OCI-LY7 (cell line): ENCODE data around the gene TMEM54. TPM values are rescaled to one million over a fixed set of nuclear protein-coding genes. Genes with fewer than 3 reads are reported as not detected.
"Not testable (repeated sequence)": the region's sequence is repeated elsewhere in the genome, so short reads cannot be mapped to it uniquely, and the experiment has no call there.

Source experiments
- BruUV-seq: library from RNA; stranded (reverse); fragments of 400-500 nt; replicated peaks from 2 replicates; lab custom pipeline; 2021; lab: Mats Ljungman, UMichigan
- CTCF ChIA-PET: fragments of 300-600 bp; sonication (Branson Sonifier 250); formaldehyde crosslinking; loops from one replicate; lab custom pipeline; 2022; ENCODE audit warnings: antibody characterized with exemption; ENCODE audit not compliant: unreplicated experiment; lab: Charles Lee
- POLR2A ChIA-PET: fragments of 300-600 bp; sonication (Branson Sonifier 250); formaldehyde crosslinking; loops from one replicate; lab custom pipeline; 2022; ENCODE audit warnings: antibody characterized with exemption; lab: Charles Lee
- DNase-seq: peaks from one replicate; pipeline ENCODE4 v3.0.0-alpha.2; 2015; ENCODE audit warnings: low spot score
- H2AFZ ChIP-seq: fragments of 200-600 bp; sonication (generic), shearing (Covaris generic); 2 replicates; pipeline ENCODE4 v1.6.1; 2014; ENCODE audit warnings: mild to moderate bottlenecking, antibody characterized with exemption, low read length, moderate library complexity
- H3K27ac ChIP-seq: fragments of 200-600 bp; sonication (generic); 2 replicates; pipeline ENCODE4 v1.5.1; 2014; ENCODE audit warnings: mixed run types, low read depth, mild to moderate bottlenecking, moderate library complexity, low read length, inconsistent platforms; ENCODE audit not compliant: poor library complexity, severe bottlenecking
- H3K36me3 ChIP-seq: fragments of 200-600 bp; sonication (generic); 2 replicates; pipeline ENCODE4 v1.6.1; 2014; ENCODE audit warnings: mild to moderate bottlenecking, antibody characterized with exemption, low read length, moderate library complexity, mixed read lengths; ENCODE audit not compliant: insufficient read depth
- H3K4me1 ChIP-seq: fragments of 200-600 bp; sonication (generic); 2 replicates; pipeline ENCODE4 v1.5.1; 2014; ENCODE audit warnings: mild to moderate bottlenecking, low read length; ENCODE audit not compliant: insufficient read depth, poor library complexity, severe bottlenecking
- H3K4me2 ChIP-seq: fragments of 200-600 bp; sonication (generic); 2 replicates; pipeline ENCODE4 v1.6.1; 2014; ENCODE audit warnings: mild to moderate bottlenecking, low read length
- H3K4me3 ChIP-seq: fragments of 200-600 bp; sonication (generic); 2 replicates; pipeline ENCODE4 v1.5.1; 2014; ENCODE audit warnings: mild to moderate bottlenecking, low read depth, low read length; ENCODE audit not compliant: poor library complexity, severe bottlenecking
- H3K79me2 ChIP-seq: fragments of 200-600 bp; sonication (generic); 2 replicates; pipeline ENCODE4 v1.6.1; 2016; ENCODE audit warnings: low read depth, mild to moderate bottlenecking, low read length, moderate library complexity, mixed read lengths; ENCODE audit not compliant: insufficient read depth
- H3K9me2 ChIP-seq: fragments of 200-600 bp; sonication (generic); 2 replicates; pipeline ENCODE4 v1.6.1; 2016; ENCODE audit warnings: mild to moderate bottlenecking, low read length, mixed read lengths; ENCODE audit not compliant: insufficient read depth
- H3K9me3 ChIP-seq: fragments of 200-600 bp; sonication (generic); 2 replicates; pipeline ENCODE4 v1.6.1; 2014; ENCODE audit warnings: mild to moderate bottlenecking, mixed run types, low read length, mixed read lengths
- H4K20me1 ChIP-seq: fragments of 200-600 bp; sonication (generic); 2 replicates; pipeline ENCODE4 v1.6.1; 2014; ENCODE audit warnings: mild to moderate bottlenecking, antibody characterized with exemption, low read length, moderate library complexity, mixed read lengths; ENCODE audit not compliant: insufficient read depth
- CTCF ChIP-seq: fragments of 200-600 bp; sonication (generic); conservative IDR thresholded peaks from 2 replicates; pipeline ENCODE4 v1.5.1; 2014; ENCODE audit warnings: mild to moderate bottlenecking, antibody characterized with exemption, low read length, moderate library complexity, mixed read lengths
- EZH2phosphoT487 ChIP-seq: fragments of 200-600 bp; sonication (generic); IDR thresholded peaks from 2 replicates; pipeline ENCODE4 v1.6.1; 2018; ENCODE audit warnings: low read depth, borderline replicate concordance, mild to moderate bottlenecking, mixed run types, antibody characterized with exemption, low read length, moderate library complexity, mixed read lengths
- intact Hi-C: fragments of 100-400 bp; cut with micrococcal nuclease; formaldehyde crosslinking; loops from one replicate; pipeline ENCODE4 v1.10.0; 2022; ENCODE audit not compliant: unreplicated experiment
- total RNA-seq, 2 experiments: library from RNA; depleted of rRNA in 1 of 2; stranded (reverse); fragments of >200 nt in 1 of 2; shearing (Covaris generic) in 1 of 2; gene quantifications; 2 replicates each; pipeline ENCODE4 v1.2.3, GENCODE V29; 2014 to 2022

The TMEM54 gene
- total RNA-seq, 2 experiments from 2014 or later: 0.93 to 3.1 TPM

- no peaks in the 10 kb centered on the region for H3K9me3 ChIP-seq
- CTCF ChIA-PET: no interaction called here
- BruUV-seq: no TSS peak
- no peak overlapping the region for H3K4me2 ChIP-seq
- no peaks in the 10 kb centered on the region for H3K9me2 ChIP-seq
- H3K36me3 ChIP-seq: no peaks in the 10 kb centered on the region
- DNase-seq: no peak
- H3K4me1 ChIP-seq: no peaks in the 10 kb centered on the region
- H3K4me3 ChIP-seq: no peak overlapping the region
- no peaks in the 10 kb centered on the region for H4K20me1 ChIP-seq
- no peak overlapping the region for H2AFZ ChIP-seq
- POLR2A ChIA-PET: interaction anchor here (0.7 kb wide), 2 partner anchors 138 to 189 kb away, joined by 4 to 5 read pairs; no protein-coding TSS in a partner anchor
- intact Hi-C loops: no loop called here
- no peak overlapping the region for H3K27ac ChIP-seq
- TF ChIP-seq EZH2phosphoT487 (no peak), CTCF (no peak)
- H3K79me2 ChIP-seq: no peaks in the 10 kb centered on the region
Observed at GRCh38 chr1:32906654-32907053, 5.5 kb upstream of the TMEM54 start.

GRCh38 chr1:32905588-32905987 is 4.4 kb upstream of the TMEM54 start:
- H3K79me2 ChIP-seq, H3K4me3 ChIP-seq, H3K36me3 ChIP-seq, H3K27ac ChIP-seq, H2AFZ ChIP-seq, H3K9me2 ChIP-seq, intact Hi-C loops, DNase-seq, CTCF ChIA-PET, H4K20me1 ChIP-seq, H3K4me1 ChIP-seq, BruUV-seq, H3K9me3 ChIP-seq, H3K4me2 ChIP-seq, POLR2A ChIA-PET: not testable (repeated sequence)

DNA sequence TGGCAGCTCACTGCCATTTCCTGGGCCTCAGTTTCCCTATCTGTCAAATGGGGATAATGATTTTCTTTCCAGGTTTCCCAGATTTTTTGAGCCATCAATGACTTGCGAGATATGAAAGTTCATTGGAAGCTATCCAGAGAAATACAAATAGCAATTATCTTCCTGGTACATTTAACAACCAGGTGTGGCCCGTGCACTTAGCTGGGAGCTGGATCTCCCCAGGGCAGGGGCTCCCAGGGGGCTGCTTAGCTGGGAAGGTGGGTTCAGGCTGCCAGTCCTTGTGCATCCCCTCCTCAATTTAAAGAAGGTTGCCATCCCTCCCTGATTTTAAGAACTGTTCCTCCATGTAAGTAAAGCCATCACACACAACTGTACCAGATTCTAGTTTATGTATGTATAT is 3.6 kb upstream of the TMEM54 start:
- TF ChIP-seq CTCF (no peak), EZH2phosphoT487 (no peak)
- Histone ChIP-seq H3K27ac (no peak overlapping the region), H3K9me2 (no peaks in the 10 kb centered on the region), H3K36me3 (no peaks in the 10 kb centered on the region), H3K4me3 (no peak overlapping the region), H3K9me3 (no peaks in the 10 kb centered on the region), H4K20me1 (no peaks in the 10 kb centered on the region), H2AFZ (no peak overlapping the region), H3K4me1 (peaks cover 5% of the 10 kb centered on the region), H3K4me2 (no peak overlapping the region), H3K79me2 (no peaks in the 10 kb centered on the region)
- no TSS peak for BruUV-seq
- ChIA-PET CTCF (no interaction called here), POLR2A (no interaction called here)
- DNase-seq: no peak
- intact Hi-C loops: no loop called here
